AG04449 (cell line): Measurements from ENCODE around the gene CPAMD8.
"Not testable (repeated sequence)": the region's sequence is repeated elsewhere in the genome, so short reads cannot be mapped to it uniquely, and the experiment has no call there.

Experiments
- CTCF ChIA-PET: fragments of 350-600 bp; formaldehyde crosslinking; extraction: SDS; loops from one replicate; lab custom pipeline; 2021; ENCODE audit warnings: antibody characterized with exemption; lab: Yijun Ruan, JAX
- POLR2A ChIA-PET: fragments of 400-600, 350-600 bp; formaldehyde crosslinking; extraction: SDS; loops from one replicate; lab custom pipeline; 2020; ENCODE audit warnings: antibody characterized with exemption, inconsistent platforms; lab: Yijun Ruan, JAX
- DNase-seq: peaks from one replicate; pipeline ENCODE4 v3.0.0-alpha.2; 2010; ENCODE audit warnings: low read depth, low spot score
- H3K4me3 ChIP-seq: 2 replicates; pipeline ENCODE4 v1.5.1; 2011; ENCODE audit warnings: low read depth, mild to moderate bottlenecking, control low read depth, low read length
- CTCF ChIP-seq: IDR thresholded peaks from one replicate; pipeline ENCODE4 v1.5.1; 2011; ENCODE audit warnings: mild to moderate bottlenecking, moderate library complexity, low read length, control low read depth, inconsistent platforms; ENCODE audit not compliant: insufficient read depth; ENCODE audit errors: missing control alignments

CPAMD8 gene

GRCh38 chr19:16977306-16977705, 49.3 kb downstream of the CPAMD8 start:
- CTCF ChIA-PET: no interaction called here
- DNase-seq: no peak
- POLR2A ChIA-PET: no interaction called here
- TF ChIP-seq CTCF: no peak
- H3K4me3 ChIP-seq: no peak overlapping the region

GRCh38 chr19:16976446-16976845, 50.2 kb downstream of the CPAMD8 start:
- CTCF ChIA-PET: no interaction called here
- POLR2A ChIA-PET: no interaction called here
- DNase-seq: no peak
- no peak for TF ChIP-seq CTCF
- H3K4me3 ChIP-seq: no peak overlapping the region

GRCh38 chr19:16970821-16971220, 55.8 kb downstream of the CPAMD8 start:
- POLR2A ChIA-PET: no interaction called here
- no peak for DNase-seq
- CTCF ChIA-PET: no interaction called here
- no peak for TF ChIP-seq CTCF
- no peak overlapping the region for H3K4me3 ChIP-seq

- no peak for DNase-seq
- TF ChIP-seq CTCF: no peak
- POLR2A ChIA-PET: no interaction called here
- CTCF ChIA-PET: no interaction called here
- no peak overlapping the region for H3K4me3 ChIP-seq
Measured at GRCh38 chr19:16969135-16969534, 57.5 kb downstream of the CPAMD8 start.

GRCh38 chr19:16960996-16961822, 65.4 kb downstream of the CPAMD8 start:
- CTCF ChIA-PET, H3K4me3 ChIP-seq, POLR2A ChIA-PET, DNase-seq: not testable (repeated sequence)

GRCh38 chr19:16958277-16958676, 68.3 kb downstream of the CPAMD8 start:
- DNase-seq, POLR2A ChIA-PET, H3K4me3 ChIP-seq, CTCF ChIA-PET: not testable (repeated sequence)

GRCh38 chr19:16957855-16958254, 68.8 kb downstream of the CPAMD8 start:
- H3K4me3 ChIP-seq: no peak overlapping the region
- POLR2A ChIA-PET: no interaction called here

More at GRCh38 chr19:16957855-16958254, 68.8 kb downstream of the CPAMD8 start:
- no peak for TF ChIP-seq CTCF
- DNase-seq: no peak
- CTCF ChIA-PET: no interaction called here
